GM21381 (cell line): ENCODE data around the gene COMT.

ENCODE experiments used
- ATAC-seq: cut with Tn5 transposase; IDR thresholded peaks from one replicate; pipeline ENCODE4 v1.9.1; 2021; ENCODE audit warnings: mild to moderate bottlenecking, moderate library complexity; ENCODE audit not compliant: unreplicated experiment

Gene COMT

GRCh38 chr22:20009582-20010306 is 68.2 kb downstream of the COMT start:
- ATAC-seq: no peak

GRCh38 chr22:20010307-20011122 is 68.9 kb downstream of the COMT start:
- no peak for ATAC-seq

GRCh38 chr22:20011123-20011992 is 69.8 kb downstream of the COMT start:
- no peak for ATAC-seq

- no peak for ATAC-seq
Measured at GRCh38 chr22:20011993-20012740, 70.6 kb downstream of the COMT start.

GRCh38 chr22:20012741-20013331 is 71.3 kb downstream of the COMT start:
- ATAC-seq: no peak

- ATAC-seq: no peak
Measured at GRCh38 chr22:20013382-20013871, 71.9 kb downstream of the COMT start.

GRCh38 chr22:20014526-20015186 is 73.1 kb downstream of the COMT start:
- no peak for ATAC-seq

- no peak for ATAC-seq
Measured at GRCh38 chr22:20015187-20015625, 73.6 kb downstream of the COMT start.

- ATAC-seq: no peak
Measured at GRCh38 chr22:20015971-20016733, 74.6 kb downstream of the COMT start.

GRCh38 chr22:20016734-20017621 is 75.4 kb downstream of the COMT start, which contains the start of gene ARVCF:
Gene ARVCF, minus strand, starts transcription at chr22:20016823. Its CDS starts 26,029 bp downstream, at chr22:19990794.
- peak; percentile 55 for ATAC-seq

GRCh38 chr22:20017622-20017958 is 76.0 kb downstream of the COMT start:
- no peak for ATAC-seq

- ATAC-seq: no peak
Measured at GRCh38 chr22:20018001-20018400, 76.4 kb downstream of the COMT start.
